Liver (tissue), 2 donors: ENCODE data around the gene SERPINA3.

Source experiments
- CTCF ChIP-seq: fragments of 150-350 bp; IDR thresholded peaks from 2 replicates; pipeline ENCODE4 v1.5.1; 2017; ENCODE audit warnings: improper control_type of control experiment, low read depth, low read length; ENCODE audit not compliant: missing input control
- FOXA1 ChIP-seq: IDR thresholded peaks from 2 replicates; pipeline ENCODE4 v1.6.1; 2016; ENCODE audit warnings: antibody characterized with exemption
- YY1 ChIP-seq: IDR thresholded peaks from 2 replicates; pipeline ENCODE4 v1.6.1; 2016; ENCODE audit warnings: antibody characterized with exemption, mild to moderate bottlenecking
- donor health status: healthy.

- TF ChIP-seq YY1 (no peak), FOXA1 (no peak), CTCF (no peak)
Observed at GRCh38 chr14:94600148-94600545, 12.0 kb upstream of the SERPINA3 start.
